ENCODE data around the gene ARHGEF7.

The ARHGEF7 gene

GRCh38 chr13:111326621-111326965, 211.5 kb downstream of the ARHGEF7 start:
- Histone ChIP-seq H3K36me3 (ENCODE audit: low read length) (no peaks in the 10 kb centered on the region), H3K27me3 (ENCODE audit: low read length) (no peaks in the 10 kb centered on the region), H3K4me2 (ENCODE audit: low read depth, low read length, poor library complexity, severe bottlenecking) (no peak overlapping the region), H2AFZ (ENCODE audit: low read depth, low read length, severe bottlenecking) (no peak overlapping the region), H3F3A (ENCODE audit: insufficient read depth) (no peaks in the 10 kb centered on the region), H3K4me3 (ENCODE audit: insufficient read depth, low read length, poor library complexity, severe bottlenecking) (no peak overlapping the region), H3K9me2 (replicated peaks; ENCODE audit: insufficient read depth, low read length) (no peaks in the 10 kb centered on the region), H3K79me2 (ENCODE audit: insufficient read depth, low read length) (no peaks in the 10 kb centered on the region), H3K9ac (ENCODE audit: low read length) (no peak overlapping the region), H3K9me3 (ENCODE audit: insufficient read depth, low read length) (no peaks in the 10 kb centered on the region), H3K27ac (ENCODE audit: low read depth, low read length) (no peak overlapping the region), H4K20me1 (ENCODE audit: low read depth, low read length) (no peaks in the 10 kb centered on the region)
- TF ChIP-seq EZH2phosphoT487 (conservative IDR thresholded peaks at IDR 0.05; ENCODE audit: low read length) (no peak), CTCF (IDR thresholded peaks at IDR 0.05; ENCODE audit: insufficient read depth, low read length, poor library complexity, severe bottlenecking) (no peak)

- Histone ChIP-seq H3K9me2 (replicated peaks; ENCODE audit: insufficient read depth, low read length) (no peaks in the 10 kb centered on the region), H3K9ac (ENCODE audit: low read length) (no peak overlapping the region), H4K20me1 (ENCODE audit: low read depth, low read length) (no peaks in the 10 kb centered on the region), H3K79me2 (ENCODE audit: insufficient read depth, low read length) (no peaks in the 10 kb centered on the region), H3K27ac (ENCODE audit: low read depth, low read length) (no peak overlapping the region), H3K4me3 (ENCODE audit: insufficient read depth, low read length, poor library complexity, severe bottlenecking) (no peak overlapping the region), H3F3A (ENCODE audit: insufficient read depth) (no peaks in the 10 kb centered on the region), H3K9me3 (ENCODE audit: insufficient read depth, low read length) (no peaks in the 10 kb centered on the region), H3K4me2 (ENCODE audit: low read depth, low read length, poor library complexity, severe bottlenecking) (no peak overlapping the region), H3K36me3 (ENCODE audit: low read length) (no peaks in the 10 kb centered on the region), H3K27me3 (ENCODE audit: low read length) (no peaks in the 10 kb centered on the region), H2AFZ (ENCODE audit: low read depth, low read length, severe bottlenecking) (no peak overlapping the region)
- no peak for TF ChIP-seq CTCF (IDR thresholded peaks at IDR 0.05; ENCODE audit: insufficient read depth, low read length, poor library complexity, severe bottlenecking)
Observed at GRCh38 chr13:111326981-111327642, 212.0 kb downstream of the ARHGEF7 start.

- H3K36me3 ChIP-seq (ENCODE audit: low read length), result no peaks in the 10 kb centered on the region
- no peaks in the 10 kb centered on the region for H4K20me1 ChIP-seq (ENCODE audit: low read depth, low read length)
- H3K9me3 ChIP-seq (ENCODE audit: insufficient read depth, low read length), result no peaks in the 10 kb centered on the region
- no peaks in the 10 kb centered on the region for H3F3A ChIP-seq (ENCODE audit: insufficient read depth)
- no peak overlapping the region for H3K9ac ChIP-seq (ENCODE audit: low read length)
- H2AFZ ChIP-seq (ENCODE audit: low read depth, low read length, severe bottlenecking), result no peak overlapping the region
- TF ChIP-seq EZH2phosphoT487 (conservative IDR thresholded peaks at IDR 0.05; ENCODE audit: low read length), result no peak
- TF ChIP-seq CTCF (IDR thresholded peaks at IDR 0.05; ENCODE audit: insufficient read depth, low read length, poor library complexity, severe bottlenecking), result no peak
- no peak overlapping the region for H3K27ac ChIP-seq (ENCODE audit: low read depth, low read length)
- H3K9me2 ChIP-seq (replicated peaks; ENCODE audit: insufficient read depth, low read length), result no peaks in the 10 kb centered on the region
- no peaks in the 10 kb centered on the region for H3K79me2 ChIP-seq (ENCODE audit: insufficient read depth, low read length)
- no peak overlapping the region for H3K4me3 ChIP-seq (ENCODE audit: insufficient read depth, low read length, poor library complexity, severe bottlenecking)
- H3K4me2 ChIP-seq (ENCODE audit: low read depth, low read length, poor library complexity, severe bottlenecking), result no peak overlapping the region
- H3K27me3 ChIP-seq (ENCODE audit: low read length), result no peaks in the 10 kb centered on the region
Observed at GRCh38 chr13:111327730-111328573, 212.8 kb downstream of the ARHGEF7 start.

Measured in SU-DHL-6 (cell line).